Liver (tissue), 9 donors: ENCODE measurements around the gene TCAIM. TPM values are rescaled to one million over a fixed set of nuclear protein-coding genes. Genes with fewer than 3 reads are reported as not detected.
"Not testable (repeated sequence)": the region's sequence is repeated elsewhere in the genome, so short reads cannot be mapped to it uniquely, and the experiment has no call there.

Source experiments
- DNase-seq: peaks from one replicate; pipeline ENCODE4 v3.0.0-alpha.2; 2017; ENCODE audit warnings: low spot score
- H3K27ac ChIP-seq, 2 donors: one replicate each; pipeline ENCODE4 v1.7.0; 2013; ENCODE audit warnings: inconsistent platforms in 2 of 2, low read length in 2 of 2, control low read depth in 1 of 2, low read depth in 1 of 2, mild to moderate bottlenecking in 1 of 2
- H3K27me3 ChIP-seq, 4 donors: one replicate each; pipeline versions ENCODE4 v1.6.1 to v1.7.0; 2013; ENCODE audit warnings: low read length in 3 of 4, inconsistent platforms in 1 of 4, mild to moderate bottlenecking in 1 of 4, moderate library complexity in 1 of 4; ENCODE audit not compliant: control insufficient read depth in 4 of 4, insufficient read depth in 4 of 4
- H3K36me3 ChIP-seq, 4 donors: one replicate each; pipeline versions ENCODE4 v1.6.1 to v1.7.0; 2013; ENCODE audit warnings: low read length in 3 of 4, mild to moderate bottlenecking in 3 of 4, low read depth in 1 of 4, moderate library complexity in 1 of 4; ENCODE audit not compliant: control insufficient read depth in 4 of 4, insufficient read depth in 3 of 4
- H3K4me1 ChIP-seq, 4 donors: one replicate each; pipeline versions ENCODE4 v1.6.1 to v1.7.0; 2013; ENCODE audit warnings: low read length in 3 of 4, mild to moderate bottlenecking in 3 of 4, moderate library complexity in 1 of 4; ENCODE audit not compliant: control insufficient read depth in 4 of 4, insufficient read depth in 4 of 4
- H3K4me3 ChIP-seq, 3 donors: one replicate each; pipeline versions ENCODE4 v1.6.1 to v1.7.0; 2013; ENCODE audit warnings: low read length in 3 of 3, control low read depth in 1 of 3, low read depth in 1 of 3, mild to moderate bottlenecking in 1 of 3
- H3K9ac ChIP-seq, 2 donors: one replicate each; pipeline ENCODE4 v1.7.0; 2013; ENCODE audit warnings: low read length in 2 of 2, mild to moderate bottlenecking in 2 of 2, moderate library complexity in 2 of 2, control low read depth in 1 of 2, low read depth in 1 of 2
- H3K9me3 ChIP-seq, 4 donors: one replicate each; pipeline versions ENCODE4 v1.6.1 to v1.7.0; 2013; ENCODE audit warnings: low read length in 3 of 4; ENCODE audit not compliant: control insufficient read depth in 4 of 4
- EGR1 ChIP-seq, 2 donors: IDR thresholded peaks; 2 replicates each; pipeline ENCODE4 v1.6.1; 2016 to 2018; ENCODE audit warnings: antibody characterized with exemption in 2 of 2, low read depth in 2 of 2
- FOXA1 ChIP-seq: IDR thresholded peaks from 2 replicates; pipeline ENCODE4 v1.6.1; 2016; ENCODE audit warnings: antibody characterized with exemption
- FOXA2 ChIP-seq: IDR thresholded peaks from 2 replicates; pipeline ENCODE4 v1.6.1; 2016; ENCODE audit warnings: antibody characterized with exemption
- GABPA ChIP-seq, 2 donors: IDR thresholded peaks in 1 of 2; conservative IDR thresholded peaks in 1 of 2; 2 replicates each; pipeline ENCODE4 v1.6.1; 2016; ENCODE audit warnings: antibody characterized with exemption in 2 of 2, mild to moderate bottlenecking in 1 of 2, moderate library complexity in 1 of 2
- HNF4A ChIP-seq, 2 donors: conservative IDR thresholded peaks; 2 replicates each; pipeline ENCODE4 v1.6.1; 2016; ENCODE audit warnings: antibody characterized with exemption in 2 of 2, mild to moderate bottlenecking in 2 of 2
- JUND ChIP-seq, 2 donors: IDR thresholded peaks; 2 replicates each; pipeline ENCODE4 v1.6.1; 2016; ENCODE audit warnings: antibody characterized with exemption in 2 of 2
- RAD21 ChIP-seq, 2 donors: IDR thresholded peaks; 2 replicates each; pipeline ENCODE4 v1.6.1; 2016; ENCODE audit warnings: antibody characterized with exemption in 2 of 2, mild to moderate bottlenecking in 2 of 2
- RXRA ChIP-seq, 2 donors: IDR thresholded peaks; 2 replicates each; pipeline ENCODE4 v1.6.1; 2017 to 2018; ENCODE audit warnings: antibody characterized with exemption in 2 of 2, mild to moderate bottlenecking in 1 of 2
- SP1 ChIP-seq: IDR thresholded peaks from 2 replicates; pipeline ENCODE4 v1.6.1; 2018; ENCODE audit warnings: antibody characterized with exemption, mild to moderate bottlenecking
- TAF1 ChIP-seq: conservative IDR thresholded peaks from 2 replicates; pipeline ENCODE4 v1.6.1; 2016; ENCODE audit warnings: antibody characterized with exemption, mild to moderate bottlenecking
- YY1 ChIP-seq: IDR thresholded peaks from 2 replicates; pipeline ENCODE4 v1.6.1; 2016; ENCODE audit warnings: antibody characterized with exemption, mild to moderate bottlenecking
- WGBS: extraction: QIAGEN DNeasy Blood & Tissue Kit; methylation state at CpG from one replicate; pipeline ENCODE4 v1.1.7; 2013; 5-methylcytosine and 5-hydroxymethylcytosine counted together
- polyA plus RNA-seq, 2 donors: library from polyadenylated mRNA; stranded (reverse) in 1 of 2; unstranded in 1 of 2; fragments of 200-250 nt in 1 of 2; fragments of >200 nt in 1 of 2; fragmentation: Nextera tagmentation in 1 of 2; extraction: Ambion mirVana in 1 of 2; gene quantifications; one replicate each; pipeline versions ENCODE4 v1.2.1 to v1.2.3, GENCODE V29; 2013 to 2015
- total RNA-seq, 2 donors: library from RNA; depleted of rRNA; stranded (reverse); fragments of >200 nt; gene quantifications; one replicate each; pipeline ENCODE4 v1.2.3, GENCODE V29; 2014
- TF ChIP-seq, protein P1 (sequence below): fragments of 150-350 bp; IDR thresholded peaks from 2 replicates; pipeline ENCODE4 v1.5.1; 2017; ENCODE audit warnings: improper control_type of control experiment, low read depth, low read length; ENCODE audit not compliant: missing input control
- TF ChIP-seq, protein P2 (sequence below): IDR thresholded peaks from 2 replicates; pipeline ENCODE4 v1.6.1; 2016; ENCODE audit warnings: antibody characterized with exemption
- TF ChIP-seq, protein P3 (sequence below): IDR thresholded peaks from 2 replicates; pipeline ENCODE4 v1.6.1; 2016; ENCODE audit warnings: antibody characterized with exemption, mild to moderate bottlenecking
- TF ChIP-seq, protein P4 (sequence below): IDR thresholded peaks from 2 replicates; pipeline ENCODE4 v1.6.1; 2016; ENCODE audit warnings: antibody characterized with exemption
- donor health status: healthy.
- donor health status: healthy.
- donor health status: healthy.
- donor health status: healthy.
- donor health status: healthy.

TCAIM gene
- total and polyA plus RNA-seq, 4 donors = 21.0 to 46.6 (median 24.0) TPM

DNA sequence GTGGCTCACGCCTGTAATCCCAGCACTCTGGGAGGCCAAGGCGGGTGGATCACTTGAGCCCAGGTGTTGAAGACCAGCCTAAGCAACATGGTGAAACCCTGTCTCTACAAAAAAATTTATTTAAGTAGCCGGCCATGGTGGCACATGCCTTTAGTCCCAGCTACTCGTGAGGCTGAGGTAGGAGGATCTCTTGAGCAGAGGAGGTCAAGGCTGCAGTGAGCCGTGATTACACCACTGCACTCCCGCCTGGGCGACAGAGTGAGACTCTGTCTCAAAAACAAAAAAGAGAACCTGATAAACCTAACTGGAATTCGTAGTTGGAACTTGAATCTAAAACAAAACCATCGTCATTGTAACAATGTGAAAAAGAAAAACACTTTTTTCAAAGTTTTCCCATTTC, 57.1 kb downstream of the TCAIM start (continued):
- TF ChIP-seq HNF4A (conservative IDR thresholded peaks at IDR 0.05) = no peak
- no peak for TF ChIP-seq RAD21 (IDR thresholded peaks at IDR 0.05)
- no peak for TF ChIP-seq JUND (IDR thresholded peaks at IDR 0.05)
- TF ChIP-seq FOXA1 = no peak
- no peak for TF ChIP-seq TAF1
- no peak for TF ChIP-seq YY1
- TF ChIP-seq, protein P1, sequence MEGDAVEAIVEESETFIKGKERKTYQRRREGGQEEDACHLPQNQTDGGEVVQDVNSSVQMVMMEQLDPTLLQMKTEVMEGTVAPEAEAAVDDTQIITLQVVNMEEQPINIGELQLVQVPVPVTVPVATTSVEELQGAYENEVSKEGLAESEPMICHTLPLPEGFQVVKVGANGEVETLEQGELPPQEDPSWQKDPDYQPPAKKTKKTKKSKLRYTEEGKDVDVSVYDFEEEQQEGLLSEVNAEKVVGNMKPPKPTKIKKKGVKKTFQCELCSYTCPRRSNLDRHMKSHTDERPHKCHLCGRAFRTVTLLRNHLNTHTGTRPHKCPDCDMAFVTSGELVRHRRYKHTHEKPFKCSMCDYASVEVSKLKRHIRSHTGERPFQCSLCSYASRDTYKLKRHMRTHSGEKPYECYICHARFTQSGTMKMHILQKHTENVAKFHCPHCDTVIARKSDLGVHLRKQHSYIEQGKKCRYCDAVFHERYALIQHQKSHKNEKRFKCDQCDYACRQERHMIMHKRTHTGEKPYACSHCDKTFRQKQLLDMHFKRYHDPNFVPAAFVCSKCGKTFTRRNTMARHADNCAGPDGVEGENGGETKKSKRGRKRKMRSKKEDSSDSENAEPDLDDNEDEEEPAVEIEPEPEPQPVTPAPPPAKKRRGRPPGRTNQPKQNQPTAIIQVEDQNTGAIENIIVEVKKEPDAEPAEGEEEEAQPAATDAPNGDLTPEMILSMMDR = no peak

DNA sequence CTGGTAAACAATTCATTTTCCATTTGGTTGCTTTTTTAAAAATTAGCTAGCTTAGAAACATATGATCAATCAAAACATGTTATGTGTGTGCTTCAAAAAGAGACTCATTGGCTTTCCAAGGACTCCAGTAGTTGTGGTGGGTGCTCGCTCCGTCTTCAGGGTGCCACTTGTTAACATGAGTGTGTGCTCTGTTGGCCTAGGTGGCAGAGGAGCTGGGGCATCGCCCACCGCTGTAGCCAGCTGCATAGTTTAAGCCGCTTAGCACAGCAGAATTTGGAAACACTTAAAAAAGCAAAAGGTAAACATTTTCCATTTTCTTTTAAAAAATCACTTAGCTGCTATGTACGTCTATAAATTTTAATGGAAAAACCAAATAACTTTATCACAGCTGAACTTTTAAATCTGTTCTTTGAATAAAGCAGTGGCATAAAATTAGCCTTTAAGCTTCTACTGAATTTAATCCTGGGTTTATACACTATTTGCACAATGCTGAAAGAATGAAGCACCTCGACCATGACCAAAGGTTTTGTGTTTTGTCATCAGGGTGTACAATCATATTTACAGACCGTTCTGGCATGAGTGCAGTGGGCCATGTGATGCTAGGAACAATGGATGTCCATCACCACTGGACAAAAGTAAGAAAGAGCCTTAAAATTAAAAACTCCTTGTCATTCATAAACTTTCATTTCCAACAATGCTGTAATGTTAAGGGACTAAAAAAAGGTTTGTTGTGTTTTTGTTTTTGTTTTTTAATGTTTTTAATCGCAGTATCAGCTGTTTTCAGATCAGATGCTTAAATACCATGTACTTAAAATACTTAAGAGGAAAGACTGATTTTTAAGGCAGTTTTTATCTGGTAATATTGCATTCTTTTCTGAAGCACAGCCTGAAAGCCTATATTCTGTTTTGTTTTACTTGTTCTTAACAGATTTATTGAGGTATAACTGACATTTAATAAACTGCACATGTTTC, 57.9 kb downstream of the TCAIM start:
- Histone ChIP-seq H3K4me1 (peaks cover 0 to 4% (median under 1%) of the 10 kb centered on the region in 4 donors), H3K36me3 (peaks cover 0 to 30% (median 13%) of the 10 kb centered on the region in 4 donors), H3K27me3 (no peaks in the 10 kb centered on the region), H3K27ac (no peak overlapping the region), H3K4me3 (no peak overlapping the region), H3K9ac (no peak overlapping the region), H3K9me3 (no peaks in the 10 kb centered on the region)
- 57% methylated on average over 9 of the region's 9 CpGs for WGBS
- TF ChIP-seq EGR1 (IDR thresholded peaks at IDR 0.05; ENCODE audit: low read depth in 2 of 2) (no peak), HNF4A (conservative IDR thresholded peaks at IDR 0.05) (peak in 1 of 2 donors; percentile 64), SP1 (no peak), RXRA (IDR thresholded peaks at IDR 0.05) (peak in 1 of 2 donors; percentile 33), YY1 (peak; percentile 48), FOXA2 (peak; percentile 55), GABPA (IDR thresholded peaks at IDR 0.05 in 1 of 2, conservative IDR thresholded peaks at IDR 0.05 in 1 of 2) (no peak), RAD21 (IDR thresholded peaks at IDR 0.05) (no peak), FOXA1 (no peak)
- TF ChIP-seq, protein P2, sequence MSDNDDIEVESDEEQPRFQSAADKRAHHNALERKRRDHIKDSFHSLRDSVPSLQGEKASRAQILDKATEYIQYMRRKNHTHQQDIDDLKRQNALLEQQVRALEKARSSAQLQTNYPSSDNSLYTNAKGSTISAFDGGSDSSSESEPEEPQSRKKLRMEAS = no peak
- no peak for DNase-seq

DNA sequence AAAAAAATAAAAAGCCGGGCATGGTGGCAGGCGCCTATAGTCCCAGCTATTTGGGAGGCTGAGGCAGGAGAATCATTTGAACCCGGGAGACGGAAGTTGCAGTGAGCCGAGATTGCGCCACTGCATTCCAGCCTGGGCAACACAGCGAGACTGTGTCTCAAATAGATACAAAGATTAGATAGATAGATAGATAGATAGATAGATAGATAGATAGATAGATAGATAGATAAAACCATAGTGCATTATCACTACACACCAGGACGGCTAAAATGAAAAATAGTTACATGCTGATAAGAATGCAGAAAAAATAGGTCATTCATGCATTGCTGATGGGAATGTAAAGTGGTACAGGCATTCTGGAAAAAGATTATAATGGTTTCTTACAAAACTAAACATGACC, 59.7 kb downstream of the TCAIM start:
- not testable (repeated sequence) for H3K4me1 ChIP-seq, H3K4me3 ChIP-seq, H3K9me3 ChIP-seq, DNase-seq, H3K27me3 ChIP-seq, H3K9ac ChIP-seq, H3K27ac ChIP-seq
- 95% methylated on average over 8 of the region's 8 CpGs for WGBS
- H3K36me3 ChIP-seq = peaks cover 1 to 25% (median 12%) of the 10 kb centered on the region in 4 donors

DNA sequence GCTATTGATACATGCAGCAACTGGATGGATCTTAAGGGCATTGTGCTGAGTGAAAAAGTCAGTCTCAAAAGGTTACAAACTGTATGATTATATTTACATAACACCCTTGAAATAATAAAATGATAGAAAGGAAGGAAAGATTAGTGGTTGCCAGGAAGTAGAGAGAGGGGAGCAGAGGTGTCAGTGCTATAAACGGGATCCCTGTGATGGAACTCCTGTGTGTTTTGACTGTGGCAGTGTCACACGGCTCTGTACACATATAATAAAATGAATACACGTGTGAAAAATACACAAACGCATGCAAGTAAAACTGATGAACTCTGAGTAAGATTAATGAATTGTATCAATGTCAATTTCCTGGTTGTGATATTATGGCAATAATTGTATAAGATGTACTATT, 60.3 kb downstream of the TCAIM start:
- Histone ChIP-seq H3K4me1 (peaks cover 0 to 4% (median under 1%) of the 10 kb centered on the region in 4 donors), H3K9me3 (no peaks in the 10 kb centered on the region), H3K27me3 (no peaks in the 10 kb centered on the region), H3K36me3 (peaks cover 1 to 26% (median 15%) of the 10 kb centered on the region in 4 donors), H3K27ac (no peak overlapping the region), H3K9ac (no peak overlapping the region), H3K4me3 (no peak overlapping the region)
- no peak for TF ChIP-seq FOXA2
- no peak for TF ChIP-seq SP1
- TF ChIP-seq YY1 = no peak
- TF ChIP-seq, protein P3, sequence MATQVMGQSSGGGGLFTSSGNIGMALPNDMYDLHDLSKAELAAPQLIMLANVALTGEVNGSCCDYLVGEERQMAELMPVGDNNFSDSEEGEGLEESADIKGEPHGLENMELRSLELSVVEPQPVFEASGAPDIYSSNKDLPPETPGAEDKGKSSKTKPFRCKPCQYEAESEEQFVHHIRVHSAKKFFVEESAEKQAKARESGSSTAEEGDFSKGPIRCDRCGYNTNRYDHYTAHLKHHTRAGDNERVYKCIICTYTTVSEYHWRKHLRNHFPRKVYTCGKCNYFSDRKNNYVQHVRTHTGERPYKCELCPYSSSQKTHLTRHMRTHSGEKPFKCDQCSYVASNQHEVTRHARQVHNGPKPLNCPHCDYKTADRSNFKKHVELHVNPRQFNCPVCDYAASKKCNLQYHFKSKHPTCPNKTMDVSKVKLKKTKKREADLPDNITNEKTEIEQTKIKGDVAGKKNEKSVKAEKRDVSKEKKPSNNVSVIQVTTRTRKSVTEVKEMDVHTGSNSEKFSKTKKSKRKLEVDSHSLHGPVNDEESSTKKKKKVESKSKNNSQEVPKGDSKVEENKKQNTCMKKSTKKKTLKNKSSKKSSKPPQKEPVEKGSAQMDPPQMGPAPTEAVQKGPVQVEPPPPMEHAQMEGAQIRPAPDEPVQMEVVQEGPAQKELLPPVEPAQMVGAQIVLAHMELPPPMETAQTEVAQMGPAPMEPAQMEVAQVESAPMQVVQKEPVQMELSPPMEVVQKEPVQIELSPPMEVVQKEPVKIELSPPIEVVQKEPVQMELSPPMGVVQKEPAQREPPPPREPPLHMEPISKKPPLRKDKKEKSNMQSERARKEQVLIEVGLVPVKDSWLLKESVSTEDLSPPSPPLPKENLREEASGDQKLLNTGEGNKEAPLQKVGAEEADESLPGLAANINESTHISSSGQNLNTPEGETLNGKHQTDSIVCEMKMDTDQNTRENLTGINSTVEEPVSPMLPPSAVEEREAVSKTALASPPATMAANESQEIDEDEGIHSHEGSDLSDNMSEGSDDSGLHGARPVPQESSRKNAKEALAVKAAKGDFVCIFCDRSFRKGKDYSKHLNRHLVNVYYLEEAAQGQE = no peak
- no peak for TF ChIP-seq TAF1
- no peak for TF ChIP-seq RXRA (IDR thresholded peaks at IDR 0.05)
- TF ChIP-seq EGR1 (IDR thresholded peaks at IDR 0.05; ENCODE audit: low read depth in 2 of 2) = no peak
- TF ChIP-seq, protein P1 = no peak
- TF ChIP-seq, protein P4, sequence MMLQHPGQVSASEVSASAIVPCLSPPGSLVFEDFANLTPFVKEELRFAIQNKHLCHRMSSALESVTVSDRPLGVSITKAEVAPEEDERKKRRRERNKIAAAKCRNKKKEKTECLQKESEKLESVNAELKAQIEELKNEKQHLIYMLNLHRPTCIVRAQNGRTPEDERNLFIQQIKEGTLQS = no peak
- no peak for DNase-seq
- 84% methylated on average over 4 of the region's 4 CpGs for WGBS
